ENCODE data around the gene ELP2. TPM values are rescaled to one million over a fixed set of nuclear protein-coding genes. Genes with fewer than 3 reads are reported as not detected.

ELP2 gene
- total RNA-seq, 1 donor from 2014 or later = 96.2 TPM

- Mint-ChIP-seq H3K36me3 (ENCODE audit: unreplicated experiment) (no peaks in the 10 kb centered on the region), H3K4me1 (ENCODE audit: low read depth, unreplicated experiment) (no peaks in the 10 kb centered on the region), H3K9me3 (ENCODE audit: unreplicated experiment) (no peaks in the 10 kb centered on the region), H3K27ac (ENCODE audit: unreplicated experiment) (no peak overlapping the region), H3K4me3 (ENCODE audit: unreplicated experiment) (no peak overlapping the region), H3K27me3 (ENCODE audit: unreplicated experiment) (peaks cover 2% of the 10 kb centered on the region)
- DNase-seq = no peak
- TF ChIP-seq CTCF (IDR thresholded peaks at IDR 0.05; ENCODE audit: partially characterized antibody, unreplicated experiment) = no peak
Observed at GRCh38 chr18:36141576-36141975, 11.9 kb downstream of the ELP2 start.

GRCh38 chr18:36142751-36143150 lies 13.1 kb downstream of the ELP2 start:
- H3K36me3 Mint-ChIP-seq (ENCODE audit: unreplicated experiment) = no peaks in the 10 kb centered on the region
- no peak for TF ChIP-seq CTCF (IDR thresholded peaks at IDR 0.05; ENCODE audit: partially characterized antibody, unreplicated experiment)

GRCh38 chr18:36143391-36143790 lies 13.7 kb downstream of the ELP2 start:
- DNase-seq = no peak
- Mint-ChIP-seq H3K4me1 (ENCODE audit: low read depth, unreplicated experiment) (no peaks in the 10 kb centered on the region), H3K9me3 (ENCODE audit: unreplicated experiment) (no peaks in the 10 kb centered on the region), H3K36me3 (ENCODE audit: unreplicated experiment) (no peaks in the 10 kb centered on the region), H3K27ac (ENCODE audit: unreplicated experiment) (no peak overlapping the region), H3K4me3 (ENCODE audit: unreplicated experiment) (no peak overlapping the region), H3K27me3 (ENCODE audit: unreplicated experiment) (peaks cover 2% of the 10 kb centered on the region)
- TF ChIP-seq CTCF (IDR thresholded peaks at IDR 0.05; ENCODE audit: partially characterized antibody, unreplicated experiment) = no peak

More at GRCh38 chr18:36142751-36143150, 13.1 kb downstream of the ELP2 start:
- no peak for DNase-seq
- Mint-ChIP-seq H3K27ac (ENCODE audit: unreplicated experiment) (no peak overlapping the region), H3K9me3 (ENCODE audit: unreplicated experiment) (no peaks in the 10 kb centered on the region), H3K4me3 (ENCODE audit: unreplicated experiment) (no peak overlapping the region), H3K4me1 (ENCODE audit: low read depth, unreplicated experiment) (no peaks in the 10 kb centered on the region), H3K27me3 (ENCODE audit: unreplicated experiment) (peaks cover 2% of the 10 kb centered on the region)

DNA sequence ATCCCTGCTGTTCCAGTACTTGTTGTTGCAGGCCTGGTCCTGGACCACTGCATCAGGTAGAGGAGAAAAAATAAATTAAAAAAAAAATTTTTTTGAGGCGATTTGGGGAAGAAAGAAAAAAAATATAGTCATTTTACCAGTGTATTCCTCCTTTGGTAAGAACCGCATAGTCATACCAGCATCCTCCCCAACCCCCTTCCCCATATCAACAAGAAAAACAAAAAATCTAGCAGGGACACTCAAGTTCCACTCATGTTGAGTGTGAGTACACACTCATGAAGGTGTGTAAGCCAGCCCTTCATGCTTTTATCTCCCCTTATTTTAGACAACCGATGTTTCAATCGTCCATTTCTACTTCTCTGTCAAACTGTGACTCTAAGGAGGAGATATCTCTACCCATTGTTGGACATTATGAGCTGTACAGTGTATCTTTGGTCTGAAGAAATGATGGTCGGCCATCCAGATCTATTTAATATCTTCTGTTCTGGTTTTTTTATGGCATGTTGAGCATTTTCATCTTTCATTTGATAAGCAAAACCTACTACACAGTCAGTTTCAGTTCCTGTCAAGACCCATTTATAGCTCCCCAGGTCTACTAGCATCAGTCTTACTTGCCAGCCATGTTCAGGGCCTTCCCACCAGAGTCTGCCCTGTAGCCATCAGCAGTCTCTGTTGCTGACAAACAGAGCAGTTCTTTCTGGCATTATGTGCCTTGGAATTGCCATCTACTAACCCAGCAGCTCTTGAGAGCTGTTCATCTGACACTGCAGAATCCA lies 20.0 kb downstream of the ELP2 start:
- DNase-seq = no peak
- H3K36me3 Mint-ChIP-seq (ENCODE audit: unreplicated experiment) = no peaks in the 10 kb centered on the region
- TF ChIP-seq CTCF (IDR thresholded peaks at IDR 0.05; ENCODE audit: partially characterized antibody, unreplicated experiment) = no peak
- no peak overlapping the region for H3K27ac Mint-ChIP-seq (ENCODE audit: unreplicated experiment)
- no peaks in the 10 kb centered on the region for H3K9me3 Mint-ChIP-seq (ENCODE audit: unreplicated experiment)
- no peak overlapping the region for H3K4me3 Mint-ChIP-seq (ENCODE audit: unreplicated experiment)
- peaks cover 2% of the 10 kb centered on the region for H3K27me3 Mint-ChIP-seq (ENCODE audit: unreplicated experiment)
- no peaks in the 10 kb centered on the region for H3K4me1 Mint-ChIP-seq (ENCODE audit: low read depth, unreplicated experiment)

DNA sequence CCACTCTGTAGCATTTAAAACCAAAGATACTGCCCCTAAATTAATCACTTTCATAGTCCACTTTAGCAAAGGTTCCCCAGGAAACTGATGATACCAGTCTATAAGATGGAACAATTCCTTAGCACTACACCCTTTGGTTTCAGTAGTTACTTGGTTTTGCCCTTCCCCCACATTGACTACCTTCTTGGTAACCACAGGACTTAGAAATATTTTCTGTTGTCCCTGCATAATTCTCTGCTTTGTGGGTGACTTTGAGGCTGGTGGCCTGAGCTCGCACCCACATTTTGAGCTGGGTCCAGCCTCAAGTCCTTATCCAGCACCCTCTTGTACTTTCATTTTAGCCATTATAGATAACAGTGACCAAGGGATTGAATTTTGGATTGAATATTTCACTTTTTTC lies 23.1 kb downstream of the ELP2 start:
- no peaks in the 10 kb centered on the region for H3K36me3 Mint-ChIP-seq (ENCODE audit: unreplicated experiment)
- H3K9me3 Mint-ChIP-seq (ENCODE audit: unreplicated experiment) = no peaks in the 10 kb centered on the region
- H3K27ac Mint-ChIP-seq (ENCODE audit: unreplicated experiment) = no peak overlapping the region
- TF ChIP-seq CTCF (IDR thresholded peaks at IDR 0.05; ENCODE audit: partially characterized antibody, unreplicated experiment) = no peak
- no peak overlapping the region for H3K4me3 Mint-ChIP-seq (ENCODE audit: unreplicated experiment)
- H3K4me1 Mint-ChIP-seq (ENCODE audit: low read depth, unreplicated experiment) = no peaks in the 10 kb centered on the region
- DNase-seq = no peak
- no peaks in the 10 kb centered on the region for H3K27me3 Mint-ChIP-seq (ENCODE audit: unreplicated experiment)
